ENCODE measurements around the gene SLC7A14.

The SLC7A14 gene

GRCh38 chr3:170536712-170537111, 49.2 kb downstream of the SLC7A14 start:
- DNase-seq (ENCODE audit: low read depth in 3 of 3): no peak

GRCh38 chr3:170534227-170534626, 51.6 kb downstream of the SLC7A14 start:
- no peak for DNase-seq (ENCODE audit: low read depth in 3 of 3)

GRCh38 chr3:170532573-170532972, 53.3 kb downstream of the SLC7A14 start:
- DNase-seq (ENCODE audit: low read depth in 3 of 3): no peak

GRCh38 chr3:170531657-170532335, 54.1 kb downstream of the SLC7A14 start:
- no peak for DNase-seq (ENCODE audit: low read depth in 3 of 3)

- DNase-seq (ENCODE audit: low read depth in 3 of 3): no peak
Observed at GRCh38 chr3:170531054-170531453, 54.8 kb downstream of the SLC7A14 start.

- no peak for DNase-seq (ENCODE audit: low read depth in 3 of 3)
Observed at GRCh38 chr3:170529912-170530311, 56.0 kb downstream of the SLC7A14 start.

GRCh38 chr3:170529346-170529745, 56.5 kb downstream of the SLC7A14 start:
- no peak for DNase-seq (ENCODE audit: low read depth in 3 of 3)

GRCh38 chr3:170528726-170529125, 57.1 kb downstream of the SLC7A14 start:
- DNase-seq (ENCODE audit: low read depth in 3 of 3): no peak

GRCh38 chr3:170524073-170524472, 61.8 kb downstream of the SLC7A14 start:
- DNase-seq (ENCODE audit: low read depth in 3 of 3): no peak

- no peak for DNase-seq (ENCODE audit: low read depth in 3 of 3)
Observed at GRCh38 chr3:170523248-170523647, 62.6 kb downstream of the SLC7A14 start.

- DNase-seq (ENCODE audit: low read depth in 3 of 3): no peak
Observed at GRCh38 chr3:170522201-170522600, 63.7 kb downstream of the SLC7A14 start.

GRCh38 chr3:170520996-170521395, 64.9 kb downstream of the SLC7A14 start:
- no peak for DNase-seq (ENCODE audit: low read depth in 3 of 3)

GRCh38 chr3:170517242-170517945, 68.5 kb downstream of the SLC7A14 start:
- DNase-seq (ENCODE audit: low read depth in 3 of 3): no peak

- DNase-seq (ENCODE audit: low read depth in 3 of 3): no peak
Observed at GRCh38 chr3:170513642-170514041, 72.2 kb downstream of the SLC7A14 start.

- DNase-seq (ENCODE audit: low read depth in 3 of 3): no peak
Observed at GRCh38 chr3:170511371-170511770, 74.5 kb downstream of the SLC7A14 start.

GRCh38 chr3:170508839-170509238, 77.0 kb downstream of the SLC7A14 start:
- no peak for DNase-seq (ENCODE audit: low read depth in 3 of 3)

- no peak for DNase-seq (ENCODE audit: low read depth in 3 of 3)
Observed at GRCh38 chr3:170508291-170508690, 77.6 kb downstream of the SLC7A14 start.

- DNase-seq (ENCODE audit: low read depth in 3 of 3): no peak
Observed at GRCh38 chr3:170507063-170507462, 78.8 kb downstream of the SLC7A14 start.

GRCh38 chr3:170506556-170506955, 79.3 kb downstream of the SLC7A14 start:
- no peak for DNase-seq (ENCODE audit: low read depth in 3 of 3)

GRCh38 chr3:170502297-170502696, 83.6 kb downstream of the SLC7A14 start:
- DNase-seq (ENCODE audit: low read depth in 3 of 3): no peak

- no peak for DNase-seq (ENCODE audit: low read depth in 3 of 3)
Observed at GRCh38 chr3:170500995-170501394, 84.9 kb downstream of the SLC7A14 start.

GRCh38 chr3:170500462-170500861, 85.4 kb downstream of the SLC7A14 start:
- DNase-seq (ENCODE audit: low read depth in 3 of 3): no peak

- no peak for DNase-seq (ENCODE audit: low read depth in 3 of 3)
Observed at GRCh38 chr3:170499562-170500156, 86.2 kb downstream of the SLC7A14 start.

Data from stimulated activated CD4-positive, alpha-beta T cell treated with anti-CD3 and anti-CD28 coated beads, TNF-alpha, amount 100 ng/mL, for 4 hours (primary cell).